Activated naive CD8-positive, alpha-beta T cell (primary cell): ENCODE results near the gene WDR13.

Experiments
- H3K27ac Mint-ChIP-seq: one replicate; pipeline ENCODE4 v1.8.0; 2021; ENCODE audit warnings: mixed read lengths
- H3K27me3 Mint-ChIP-seq: one replicate; pipeline ENCODE4 v1.8.0; 2021; ENCODE audit warnings: mixed read lengths
- H3K36me3 Mint-ChIP-seq: one replicate; pipeline ENCODE4 v1.8.0; 2021; ENCODE audit warnings: mixed read lengths
- H3K4me1 Mint-ChIP-seq: one replicate; pipeline ENCODE4 v1.8.0; 2021; ENCODE audit warnings: low read depth, mixed read lengths
- H3K4me3 Mint-ChIP-seq: one replicate; pipeline ENCODE4 v1.8.0; 2021; ENCODE audit warnings: mild to moderate bottlenecking, mixed read lengths
- H3K9me3 Mint-ChIP-seq: one replicate; pipeline ENCODE4 v1.8.0; 2021; ENCODE audit warnings: low read depth, mixed read lengths

Gene WDR13

GRCh38 chrX:48580662-48581061 lies 16.6 kb upstream of the WDR13 start:
- no peaks in the 10 kb centered on the region for H3K9me3 Mint-ChIP-seq
- no peak overlapping the region for H3K4me3 Mint-ChIP-seq
- H3K27ac Mint-ChIP-seq = no peak overlapping the region
- H3K36me3 Mint-ChIP-seq = no peaks in the 10 kb centered on the region
- peaks cover 21% of the 10 kb centered on the region for H3K4me1 Mint-ChIP-seq
- no peaks in the 10 kb centered on the region for H3K27me3 Mint-ChIP-seq

- no peaks in the 10 kb centered on the region for H3K9me3 Mint-ChIP-seq
- H3K36me3 Mint-ChIP-seq = no peaks in the 10 kb centered on the region
- no peak overlapping the region for H3K4me3 Mint-ChIP-seq
- peaks cover 5% of the 10 kb centered on the region for H3K4me1 Mint-ChIP-seq
- no peaks in the 10 kb centered on the region for H3K27me3 Mint-ChIP-seq
- H3K27ac Mint-ChIP-seq = no peak overlapping the region
These were observed 12.6 kb upstream of the WDR13 start for GRCh38 chrX:48584698-48585097.

GRCh38 chrX:48589482-48590162 lies 7.7 kb upstream of the WDR13 start:
- H3K27ac Mint-ChIP-seq = no peak overlapping the region
- no peaks in the 10 kb centered on the region for H3K4me1 Mint-ChIP-seq
- H3K4me3 Mint-ChIP-seq = no peak overlapping the region
- H3K9me3 Mint-ChIP-seq = no peaks in the 10 kb centered on the region
- no peaks in the 10 kb centered on the region for H3K27me3 Mint-ChIP-seq
- H3K36me3 Mint-ChIP-seq = no peaks in the 10 kb centered on the region

- Mint-ChIP-seq H3K9me3 (no peaks in the 10 kb centered on the region), H3K4me1 (no peaks in the 10 kb centered on the region), H3K4me3 (no peak overlapping the region), H3K36me3 (no peaks in the 10 kb centered on the region), H3K27ac (no peak overlapping the region), H3K27me3 (no peaks in the 10 kb centered on the region)
These were observed 6.8 kb upstream of the WDR13 start for GRCh38 chrX:48590203-48591103.

GRCh38 chrX:48591255-48591791 lies 6.0 kb upstream of the WDR13 start:
- Mint-ChIP-seq H3K9me3 (no peaks in the 10 kb centered on the region), H3K4me3 (no peak overlapping the region), H3K27me3 (no peaks in the 10 kb centered on the region), H3K4me1 (no peaks in the 10 kb centered on the region), H3K27ac (no peak overlapping the region), H3K36me3 (no peaks in the 10 kb centered on the region)

GRCh38 chrX:48592971-48593370 lies 4.3 kb upstream of the WDR13 start:
- Mint-ChIP-seq H3K4me1 (peaks cover 3% of the 10 kb centered on the region), H3K36me3 (no peaks in the 10 kb centered on the region), H3K4me3 (no peak overlapping the region)

GRCh38 chrX:48595929-48596328 lies 1.4 kb upstream of the WDR13 start:
- Mint-ChIP-seq H3K27me3 (no peaks in the 10 kb centered on the region), H3K4me1 (peaks cover 8% of the 10 kb centered on the region), H3K27ac (no peak overlapping the region), H3K9me3 (no peaks in the 10 kb centered on the region), H3K36me3 (no peaks in the 10 kb centered on the region), H3K4me3 (no peak overlapping the region)

More at GRCh38 chrX:48592971-48593370, 4.3 kb upstream of the WDR13 start:
- H3K27me3 Mint-ChIP-seq = no peaks in the 10 kb centered on the region
- H3K9me3 Mint-ChIP-seq = no peaks in the 10 kb centered on the region
- H3K27ac Mint-ChIP-seq = no peak overlapping the region

- H3K27me3 Mint-ChIP-seq = no peaks in the 10 kb centered on the region
- no peaks in the 10 kb centered on the region for H3K36me3 Mint-ChIP-seq
- H3K27ac Mint-ChIP-seq = no peak overlapping the region
- no peaks in the 10 kb centered on the region for H3K9me3 Mint-ChIP-seq
- peak overlapping the region; percentile 97 for H3K4me3 Mint-ChIP-seq
- H3K4me1 Mint-ChIP-seq = peaks cover 8% of the 10 kb centered on the region
These were observed 1.3 kb downstream of the WDR13 start for GRCh38 chrX:48598614-48599013.

GRCh38 chrX:48599341-48599740 lies 2.0 kb downstream of the WDR13 start:
- no peaks in the 10 kb centered on the region for H3K27me3 Mint-ChIP-seq
- H3K36me3 Mint-ChIP-seq = no peaks in the 10 kb centered on the region
- H3K27ac Mint-ChIP-seq = no peak overlapping the region
- H3K4me1 Mint-ChIP-seq = peaks cover 8% of the 10 kb centered on the region
- H3K9me3 Mint-ChIP-seq = no peaks in the 10 kb centered on the region
- no peak overlapping the region for H3K4me3 Mint-ChIP-seq

GRCh38 chrX:48600226-48600625 lies 2.9 kb downstream of the WDR13 start:
- Mint-ChIP-seq H3K27me3 (no peaks in the 10 kb centered on the region), H3K36me3 (no peaks in the 10 kb centered on the region), H3K9me3 (no peaks in the 10 kb centered on the region), H3K4me1 (peaks cover 8% of the 10 kb centered on the region), H3K4me3 (no peak overlapping the region), H3K27ac (no peak overlapping the region)

- no peaks in the 10 kb centered on the region for H3K27me3 Mint-ChIP-seq
- no peak overlapping the region for H3K4me3 Mint-ChIP-seq
- no peak overlapping the region for H3K27ac Mint-ChIP-seq
- H3K9me3 Mint-ChIP-seq = no peaks in the 10 kb centered on the region
- H3K36me3 Mint-ChIP-seq = no peaks in the 10 kb centered on the region
- H3K4me1 Mint-ChIP-seq = peaks cover 8% of the 10 kb centered on the region
These were observed 4.6 kb downstream of the WDR13 start for GRCh38 chrX:48601741-48602394.

- Mint-ChIP-seq H3K27me3 (no peaks in the 10 kb centered on the region), H3K4me1 (no peaks in the 10 kb centered on the region), H3K4me3 (no peak overlapping the region), H3K9me3 (no peaks in the 10 kb centered on the region), H3K27ac (no peak overlapping the region), H3K36me3 (no peaks in the 10 kb centered on the region)
These were observed 7.4 kb downstream of the WDR13 start for GRCh38 chrX:48604701-48605100.

- Mint-ChIP-seq H3K36me3 (no peaks in the 10 kb centered on the region), H3K27ac (no peak overlapping the region), H3K9me3 (no peaks in the 10 kb centered on the region), H3K27me3 (no peaks in the 10 kb centered on the region), H3K4me3 (no peak overlapping the region), H3K4me1 (no peaks in the 10 kb centered on the region)
These were observed 8.8 kb downstream of the WDR13 start for GRCh38 chrX:48606091-48606490.

GRCh38 chrX:48611703-48612102 lies 14.4 kb downstream of the WDR13 start:
- no peaks in the 10 kb centered on the region for H3K4me1 Mint-ChIP-seq
- no peak overlapping the region for H3K4me3 Mint-ChIP-seq
- H3K36me3 Mint-ChIP-seq = no peaks in the 10 kb centered on the region
- no peaks in the 10 kb centered on the region for H3K27me3 Mint-ChIP-seq
- H3K9me3 Mint-ChIP-seq = no peaks in the 10 kb centered on the region
- H3K27ac Mint-ChIP-seq = no peak overlapping the region
